Retinal pigment epithelial cell (primary cell): ENCODE data around the gene E4F1.
A peak's percentile ranks its signal among the peaks of the same experiment; 100 is the strongest.
"Not testable (repeated sequence)": the region's sequence is repeated elsewhere in the genome, so short reads cannot be mapped to it uniquely, and the experiment has no call there.

Source experiments
- DNase-seq: peaks from one replicate; pipeline ENCODE4 v3.0.0-alpha.2; 2010; ENCODE audit warnings: low read depth
- H3K4me3 ChIP-seq: 2 replicates; pipeline ENCODE4 v1.5.1; 2011; ENCODE audit warnings: mild to moderate bottlenecking, low read length, control low read depth, moderate library complexity
- CTCF ChIP-seq: conservative IDR thresholded peaks from 2 replicates; pipeline ENCODE4 v1.5.1; 2011; ENCODE audit warnings: low read depth, low read length, control low read depth, inconsistent platforms

The E4F1 gene

DNA sequence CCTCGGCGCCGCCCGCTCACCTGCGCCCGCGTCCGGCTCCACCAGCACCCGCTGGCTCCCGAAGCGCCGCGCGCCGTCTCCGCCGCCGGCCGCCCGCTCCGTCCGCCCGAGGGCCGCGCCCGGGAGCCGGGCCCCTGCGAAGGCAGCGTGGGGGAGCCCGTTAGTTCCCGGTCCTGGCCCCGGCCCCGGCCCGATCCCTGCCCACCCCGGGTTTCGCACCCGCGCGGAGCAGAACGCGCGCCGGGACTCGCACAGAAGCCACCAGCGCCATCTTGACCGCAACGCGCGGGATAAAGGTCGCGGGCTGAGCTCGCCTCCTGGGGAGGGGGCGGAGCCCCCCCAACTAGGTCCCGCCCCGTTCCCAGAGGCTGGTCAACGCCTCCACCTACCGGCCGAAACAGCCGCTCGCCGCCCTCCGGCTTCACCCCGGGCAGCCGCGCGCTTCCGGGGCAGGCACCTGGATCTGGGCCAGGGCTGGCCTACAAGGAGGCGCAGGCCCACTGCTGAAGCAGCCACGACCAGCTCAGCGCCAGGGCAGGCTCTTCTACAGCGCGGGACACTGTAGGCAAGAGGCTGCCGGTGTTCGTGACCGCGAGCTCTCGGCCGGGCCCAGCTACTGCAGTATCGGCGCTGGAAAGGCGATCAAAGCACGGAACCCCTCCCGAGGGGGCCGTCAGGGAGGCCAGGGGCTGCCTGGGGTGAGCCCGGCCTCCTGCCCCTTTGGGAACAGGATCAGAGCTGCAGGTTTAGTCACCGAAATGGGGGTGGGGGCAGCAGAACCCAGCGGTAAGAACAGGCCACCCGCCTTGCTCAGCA, 28.1 kb downstream of the E4F1 start, which contains the start of gene ECI1:
Gene ECI1, minus strand, starts transcription at position 292 of the 816 bp plus-strand sequence. Its CDS starts 21 bp downstream, at position 271.
- peak within 1 kb of the TSS; percentile 70 for H3K4me3 ChIP-seq

GRCh38 chr16:2252806-2253148, 29.4 kb downstream of the E4F1 start:
- H3K4me3 ChIP-seq = no peak overlapping the region
- TF ChIP-seq CTCF = no peak

More for the DNA sequence above, 28.1 kb downstream of the E4F1 start, which contains the start of gene ECI1:
- peak; percentile 77 for DNase-seq
- peak; percentile 58 for TF ChIP-seq CTCF

GRCh38 chr16:2253293-2253692, 29.9 kb downstream of the E4F1 start:
- H3K4me3 ChIP-seq = no peak overlapping the region
- no peak for DNase-seq
- no peak for TF ChIP-seq CTCF

More at GRCh38 chr16:2252806-2253148, 29.4 kb downstream of the E4F1 start:
- no peak for DNase-seq

- H3K4me3 ChIP-seq = no peak overlapping the region
- DNase-seq = no peak
Observed at GRCh38 chr16:2256531-2257140, 33.2 kb downstream of the E4F1 start.

GRCh38 chr16:2257726-2258125, 34.3 kb downstream of the E4F1 start:
- DNase-seq = no peak
- no peak for TF ChIP-seq CTCF
- no peak overlapping the region for H3K4me3 ChIP-seq

More at GRCh38 chr16:2256531-2257140, 33.2 kb downstream of the E4F1 start:
- TF ChIP-seq CTCF = no peak

- DNase-seq, H3K4me3 ChIP-seq: not testable (repeated sequence)
Observed at GRCh38 chr16:2258530-2258929, 35.1 kb downstream of the E4F1 start.

DNA sequence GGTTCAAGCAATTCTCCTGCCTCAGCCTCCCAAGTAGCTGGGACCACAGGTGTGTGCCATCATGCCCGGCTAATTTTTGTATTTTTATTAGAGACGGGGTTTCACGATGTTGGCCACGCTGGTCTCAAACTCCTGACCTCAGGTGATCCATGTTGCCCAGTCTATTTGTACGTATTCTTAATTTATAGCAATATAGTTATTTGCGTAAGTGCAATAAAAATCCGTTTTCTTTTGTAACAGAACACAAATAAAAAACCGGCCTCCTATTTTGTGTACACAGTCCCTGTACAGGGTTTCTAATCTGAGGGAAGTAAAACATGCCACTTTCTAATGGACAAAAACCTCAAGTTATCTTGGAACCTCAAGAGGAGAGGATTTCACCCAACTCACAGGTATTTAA, 36.9 kb downstream of the E4F1 start:
- no peak overlapping the region for H3K4me3 ChIP-seq
- DNase-seq = no peak
- TF ChIP-seq CTCF = no peak

DNA sequence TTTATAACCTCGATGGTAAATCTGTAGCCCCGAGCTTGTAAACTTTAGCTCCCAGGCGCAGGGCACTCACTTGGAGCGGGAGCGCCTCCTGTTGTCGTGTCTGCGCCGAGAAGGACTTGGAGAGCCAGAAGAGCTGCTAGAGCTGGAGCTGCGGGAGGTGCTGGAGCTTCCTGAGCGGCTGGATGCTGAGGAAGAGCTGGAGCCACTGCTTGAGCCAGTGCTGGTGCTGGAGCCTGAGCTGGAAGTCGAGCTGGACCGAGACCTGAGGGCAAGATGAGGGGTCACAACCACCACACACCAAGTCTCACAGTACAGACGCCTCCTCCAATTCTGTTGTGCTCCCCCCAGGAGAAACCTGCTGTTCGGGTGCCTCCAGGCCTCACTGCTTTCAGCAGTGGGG, 39.6 kb downstream of the E4F1 start:
- not testable (repeated sequence) for H3K4me3 ChIP-seq, DNase-seq

DNA sequence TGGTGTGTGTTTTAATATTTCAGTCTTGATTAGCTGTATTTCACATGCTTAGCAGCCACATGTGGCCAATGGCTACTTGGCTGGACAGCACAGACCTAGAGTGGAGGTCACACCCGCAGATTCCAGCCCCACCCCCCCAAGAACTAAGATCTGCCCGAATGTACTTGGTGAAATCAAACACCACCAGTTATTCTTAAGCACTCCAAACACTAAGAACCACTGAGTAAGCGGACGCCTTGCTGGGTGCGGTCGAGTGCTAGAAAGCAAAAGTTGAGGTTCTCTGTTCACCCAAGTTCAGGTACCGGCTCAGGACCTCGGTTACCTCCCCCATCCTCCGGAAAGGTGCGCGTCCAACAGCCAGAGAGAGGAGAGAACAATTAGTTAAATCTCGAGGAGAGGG, 43.5 kb downstream of the E4F1 start:
- not testable (repeated sequence) for DNase-seq
- peak overlapping the region; percentile 85 for H3K4me3 ChIP-seq

- not testable (repeated sequence) for DNase-seq
Observed at GRCh38 chr16:2267505-2267912, 44.1 kb downstream of the E4F1 start.

More at GRCh38 chr16:2267505-2267912, 44.1 kb downstream of the E4F1 start:
- H3K4me3 ChIP-seq = peak overlapping the region; percentile 85
